Activated CD4-positive, alpha-beta T cell treated with anti-CD3 and anti-CD28 coated beads for 36 hours (primary cell): ENCODE data around the gene CLDND2. TPM values are rescaled to one million over a fixed set of nuclear protein-coding genes. Genes with fewer than 3 reads are reported as not detected.
A peak's percentile ranks its signal among the peaks of the same experiment; 100 is the strongest.

Experiments
- ATAC-seq: fragments of 200-7000 bp; cut with Tn5 transposase; one replicate; pipeline ENCODE4 v1.10.0; 2021; ENCODE audit warnings: mild to moderate bottlenecking, moderate library complexity
- CTCF ChIA-PET: fragments of 350-600 bp; sonication (Branson Sonifier 250); formaldehyde crosslinking; loops from one replicate; lab custom pipeline; 2021; ENCODE audit warnings: antibody characterized with exemption; lab: Charles Lee
- POLR2A ChIA-PET: fragments of 350-600 bp; sonication (Branson Sonifier 250); formaldehyde crosslinking; loops from one replicate; lab custom pipeline; 2021; ENCODE audit warnings: antibody characterized with exemption, inconsistent platforms; lab: Charles Lee
- DNase-seq: peaks from one replicate; pipeline ENCODE4 v3.0.0-alpha.2; 2020
- H3K27ac Mint-ChIP-seq: one replicate; pipeline ENCODE4 v1.8.0; 2021; ENCODE audit warnings: mixed read lengths
- H3K27me3 Mint-ChIP-seq: one replicate; pipeline ENCODE4 v1.8.0; 2021; ENCODE audit warnings: mixed read lengths
- H3K36me3 Mint-ChIP-seq: one replicate; pipeline ENCODE4 v1.8.0; 2021; ENCODE audit warnings: low read depth, mixed read lengths
- H3K4me1 Mint-ChIP-seq: one replicate; pipeline ENCODE4 v1.8.0; 2021; ENCODE audit warnings: mixed read lengths
- H3K4me3 Mint-ChIP-seq: one replicate; pipeline ENCODE4 v1.8.0; 2021; ENCODE audit warnings: mild to moderate bottlenecking, moderate library complexity, mixed read lengths
- H3K9me3 Mint-ChIP-seq: one replicate; pipeline ENCODE4 v1.8.0; 2021; ENCODE audit warnings: low read depth, mixed read lengths
- intact Hi-C, 2 experiments: fragments of 100-400 bp; cut with DNase I in 1 of 2; cut with micrococcal nuclease in 1 of 2; formaldehyde crosslinking; loops; one replicate each; pipeline versions ENCODE4 v1.14.2 to v1.15.1; 2022 to 2024; cut with DNase I, micrococcal nuclease
- total RNA-seq, 2 experiments: library from RNA; stranded (reverse); gene quantifications; one replicate each; pipeline ENCODE4 v1.2.3, GENCODE V29; 2021

CLDND2 gene
- total RNA-seq, 2 experiments from 2014 or later: 3.2 to 4.9 TPM

DNA sequence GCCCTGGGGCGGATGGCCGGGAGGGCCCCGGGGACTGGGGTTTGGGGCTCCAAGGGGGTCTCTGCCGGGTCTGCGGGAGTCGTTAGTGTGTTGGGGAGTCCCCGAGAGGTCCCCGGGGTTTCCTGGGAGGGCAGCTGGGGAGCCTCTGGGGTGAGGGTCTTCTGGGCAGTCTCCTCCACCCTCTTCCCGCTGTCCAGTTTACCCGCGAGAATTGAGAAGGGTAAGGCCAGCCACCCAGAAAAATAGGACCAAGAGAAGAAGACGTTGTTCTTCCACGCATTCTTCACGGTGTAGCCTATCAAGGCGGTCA, 1.6 kb downstream of the CLDND2 start:
- Mint-ChIP-seq H3K27ac (peak overlapping the region; percentile 97), H3K9me3 (no peaks in the 10 kb centered on the region), H3K27me3 (no peaks in the 10 kb centered on the region), H3K4me3 (peak overlapping the region; percentile 90), H3K4me1 (peaks cover 58% of the 10 kb centered on the region), H3K36me3 (peaks cover 31% of the 10 kb centered on the region)
- no peak for DNase-seq
- intact Hi-C loops: loop anchor here (1.0 to 2.0 kb wide), 8 partner anchors 27 to 562 kb away; partner anchors contain the start of gene CTU1 (in 1 of the 2)
- POLR2A ChIA-PET: interaction anchor here (0.6 to 2.1 kb wide), 7 partner anchors 13 to 337 kb away, joined by 3 to 11 read pairs (median 4); no protein-coding TSS in a partner anchor
- ATAC-seq: no peak
- CTCF ChIA-PET: interaction anchor here (0.8 to 1.7 kb wide), 5 partner anchors 13 to 141 kb away, joined by 3 to 11 read pairs (median 5); no protein-coding TSS in a partner anchor

DNA sequence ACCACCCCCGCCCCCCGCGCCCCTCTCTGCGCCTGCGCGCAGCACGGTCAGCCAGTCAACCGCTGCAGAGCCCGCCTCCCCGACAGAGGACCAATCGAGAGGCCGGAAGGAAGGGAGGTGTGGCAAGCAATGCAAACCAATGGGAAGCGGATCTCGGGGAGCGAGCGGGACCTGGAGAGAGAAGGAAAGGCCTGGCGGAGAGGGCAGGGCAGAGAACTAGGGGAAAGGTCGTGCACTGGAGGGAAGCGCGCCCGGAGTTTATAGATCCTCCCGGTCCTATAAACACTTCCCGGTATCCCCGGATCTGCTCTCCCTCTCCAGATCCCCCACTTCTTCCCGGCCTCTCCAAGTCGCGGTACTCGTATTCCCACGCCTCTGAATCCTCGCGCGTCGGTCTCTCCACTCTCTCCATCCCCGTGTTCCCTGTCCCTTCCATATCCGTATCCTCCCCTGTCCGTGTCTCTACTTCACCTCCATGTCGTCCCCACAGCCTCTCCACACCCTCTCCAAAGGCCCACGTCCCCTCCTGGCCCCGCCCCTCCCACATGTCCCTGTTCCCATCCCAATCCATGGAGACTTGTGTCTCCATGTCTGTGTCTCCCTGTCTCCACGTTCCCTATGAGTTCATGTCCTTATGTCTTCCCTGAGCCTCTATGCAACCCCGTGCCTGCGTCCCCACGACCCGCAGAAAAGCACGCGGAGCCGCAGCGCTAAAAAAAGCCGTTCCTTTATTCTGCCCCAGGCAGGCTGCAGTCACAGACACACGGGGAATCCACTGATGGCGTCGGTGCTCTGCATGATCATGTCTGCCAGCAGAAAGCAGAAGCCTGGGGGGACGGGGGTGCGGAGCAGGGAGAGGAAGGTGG, 2.2 kb downstream of the CLDND2 start:
- Mint-ChIP-seq H3K36me3 (peaks cover 32% of the 10 kb centered on the region), H3K27me3 (no peaks in the 10 kb centered on the region), H3K4me1 (peaks cover 57% of the 10 kb centered on the region), H3K27ac (peak overlapping the region; percentile 97), H3K9me3 (no peaks in the 10 kb centered on the region), H3K4me3 (peak overlapping the region; percentile 90)
- ChIA-PET POLR2A (interaction anchor here (1.6 to 2.1 kb wide), 2 partner anchors 28 to 29 kb away, joined by 9 to 11 read pairs; no protein-coding TSS in a partner anchor), CTCF (interaction anchor here (1.0 to 1.5 kb wide), 3 partner anchors 26 to 295 kb away, joined by 3 to 11 read pairs (median 5); no protein-coding TSS in a partner anchor)
- intact Hi-C loops: loop anchor here (1.0 to 2.0 kb wide), 9 partner anchors 27 to 562 kb away; partner anchors contain the start of gene CTU1 (in 1 of the 2)
- peak; percentile 97 for DNase-seq
- peak; percentile 66 for ATAC-seq

DNA sequence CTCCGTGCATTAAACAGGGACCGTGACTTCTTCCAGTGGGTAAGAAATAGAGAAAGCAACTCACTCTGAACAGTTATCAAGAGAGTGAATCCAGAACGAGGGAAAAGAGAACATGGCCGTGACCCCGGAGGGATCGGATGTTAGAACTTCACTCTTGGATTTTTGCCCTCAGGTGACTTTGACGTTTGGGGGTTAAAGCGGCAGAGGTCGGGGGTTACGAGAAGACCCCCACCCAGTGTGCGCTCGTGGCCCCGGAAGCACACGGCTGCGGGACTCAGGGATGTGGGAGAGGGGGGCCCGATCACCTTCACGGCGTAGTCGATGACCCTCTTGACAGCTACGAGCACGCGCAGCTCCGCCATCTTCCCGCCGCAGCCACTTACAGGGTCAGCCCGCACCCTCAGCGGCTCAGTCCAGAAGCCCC, 2.8 kb downstream of the CLDND2 start, which contains the start of gene ETFB:
ETFB (minus strand) TSS at position 424 of the 424 bp plus-strand sequence; CDS start at position 362, 62 bp downstream.
- ChIA-PET POLR2A (interaction anchor here (1.6 kb wide), 1 partner anchor 30 kb away, joined by 9 read pairs; no protein-coding TSS in a partner anchor), CTCF (interaction anchor here (0.6 to 1.2 kb wide), 4 partner anchors 19 to 662 kb away, joined by 3 to 5 read pairs (median 4); partner anchors contain the start of gene ZNF614)
- peaks cover 51% of the 10 kb centered on the region for H3K4me1 Mint-ChIP-seq
- H3K27me3 Mint-ChIP-seq: no peaks in the 10 kb centered on the region
- H3K27ac Mint-ChIP-seq: peak within 1 kb of the TSS; percentile 97
- DNase-seq (no peak), ATAC-seq (no peak)
- H3K9me3 Mint-ChIP-seq: no peaks in the 10 kb centered on the region
- intact Hi-C loops: loop anchor here in 1 of 2 experiments (1.0 to 2.0 kb wide), 2 partner anchors 338 to 561 kb away; no protein-coding TSS in a partner anchor
- H3K36me3 Mint-ChIP-seq: peaks cover 26% of the 10 kb centered on the region
- H3K4me3 Mint-ChIP-seq: peak within 1 kb of the TSS; percentile 90

- ATAC-seq (no peak), DNase-seq (peak; percentile 45)
- H3K36me3 Mint-ChIP-seq: peaks cover 22% of the 10 kb centered on the region
- H3K27me3 Mint-ChIP-seq: no peaks in the 10 kb centered on the region
- ChIA-PET CTCF (interaction anchor here (0.6 to 1.2 kb wide), 4 partner anchors 19 to 663 kb away, joined by 3 to 5 read pairs (median 4); partner anchors contain the start of gene ZNF614), POLR2A (interaction anchor here (1.6 kb wide), 2 partner anchors 25 to 30 kb away, joined by 7 to 9 read pairs; no protein-coding TSS in a partner anchor)
- H3K4me1 Mint-ChIP-seq: peaks cover 48% of the 10 kb centered on the region
- peak overlapping the region; percentile 90 for H3K4me3 Mint-ChIP-seq
- H3K9me3 Mint-ChIP-seq: no peaks in the 10 kb centered on the region
- peak overlapping the region; percentile 96 for H3K27ac Mint-ChIP-seq
- intact Hi-C loops: no loop called here
Observed at GRCh38 chr19:51365211-51365964, 3.4 kb downstream of the CLDND2 start.

- H3K36me3 Mint-ChIP-seq: peaks cover 19% of the 10 kb centered on the region
- H3K4me1 Mint-ChIP-seq: peaks cover 47% of the 10 kb centered on the region
- POLR2A ChIA-PET: interaction anchor here (1.6 kb wide), 1 partner anchor 24 kb away, joined by 7 read pairs; no protein-coding TSS in a partner anchor
- intact Hi-C loops: no loop called here
- H3K4me3 Mint-ChIP-seq: peak overlapping the region; percentile 46
- H3K9me3 Mint-ChIP-seq: no peaks in the 10 kb centered on the region
- DNase-seq (no peak), ATAC-seq (no peak)
- H3K27ac Mint-ChIP-seq: peak overlapping the region; percentile 82
- no peaks in the 10 kb centered on the region for H3K27me3 Mint-ChIP-seq
- CTCF ChIA-PET: interaction anchor here (1.1 to 1.6 kb wide), 2 partner anchors 10 to 32 kb away, joined by 3 to 6 read pairs; no protein-coding TSS in a partner anchor
Observed at GRCh38 chr19:51364200-51365106, 4.3 kb downstream of the CLDND2 start.

DNA sequence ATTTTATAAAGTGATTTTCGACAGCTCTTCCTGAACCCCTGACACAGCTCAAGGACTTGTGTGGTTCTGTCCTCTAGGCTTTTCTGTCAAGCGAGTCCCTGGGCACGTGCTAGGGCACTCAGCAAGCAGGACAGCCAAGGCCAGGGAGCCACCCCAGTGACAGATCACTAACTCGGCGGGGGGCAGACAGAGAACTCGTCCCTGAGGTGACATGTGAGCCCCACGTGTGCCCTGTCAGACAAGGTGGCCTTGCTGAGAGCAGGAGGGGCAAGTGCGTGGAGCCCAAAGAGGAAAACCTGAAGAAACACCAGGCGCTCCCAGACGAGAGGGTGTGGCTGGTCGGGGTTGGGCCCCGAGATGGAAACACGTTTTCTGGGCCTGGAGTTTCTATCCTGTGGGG, 7.6 kb downstream of the CLDND2 start:
- no peak for ATAC-seq
- POLR2A ChIA-PET: no interaction called here
- Mint-ChIP-seq H3K27me3 (no peaks in the 10 kb centered on the region), H3K4me3 (no peak overlapping the region), H3K27ac (no peak overlapping the region), H3K4me1 (peaks cover 53% of the 10 kb centered on the region), H3K36me3 (peaks cover 19% of the 10 kb centered on the region), H3K9me3 (peaks cover under 1% of the 10 kb centered on the region)
- CTCF ChIA-PET: no interaction called here
- no peak for DNase-seq
- intact Hi-C loops: no loop called here

- ATAC-seq (no peak), DNase-seq (no peak)
- POLR2A ChIA-PET: interaction anchor here (0.6 kb wide), 1 partner anchor 1018 kb away, joined by 3 read pairs; no protein-coding TSS in a partner anchor
- Mint-ChIP-seq H3K27me3 (no peaks in the 10 kb centered on the region), H3K4me1 (peaks cover 55% of the 10 kb centered on the region), H3K27ac (no peak overlapping the region), H3K9me3 (peaks cover 2% of the 10 kb centered on the region), H3K36me3 (peaks cover 20% of the 10 kb centered on the region), H3K4me3 (no peak overlapping the region)
- CTCF ChIA-PET: interaction anchor here (0.6 to 1.8 kb wide), 4 partner anchors 11 to 62 kb away, joined by 3 to 9 read pairs (median 7); partner anchors contain the start of gene VSIG10L
- intact Hi-C loops: no loop called here
Observed at GRCh38 chr19:51359294-51359693, 9.5 kb downstream of the CLDND2 start.

GRCh38 chr19:51357952-51358351, 10.9 kb downstream of the CLDND2 start:
- Mint-ChIP-seq H3K4me1 (peaks cover 46% of the 10 kb centered on the region), H3K36me3 (peaks cover 19% of the 10 kb centered on the region), H3K4me3 (no peak overlapping the region), H3K9me3 (peaks cover 2% of the 10 kb centered on the region), H3K27ac (no peak overlapping the region), H3K27me3 (no peaks in the 10 kb centered on the region)
- ATAC-seq (no peak), DNase-seq (no peak)
- POLR2A ChIA-PET: no interaction called here
- intact Hi-C loops: no loop called here
- CTCF ChIA-PET: interaction anchor here (0.6 kb wide), 1 partner anchor 105 kb away, joined by 3 read pairs; no protein-coding TSS in a partner anchor

- POLR2A ChIA-PET: no interaction called here
- no peak for ATAC-seq
- H3K27me3 Mint-ChIP-seq: no peaks in the 10 kb centered on the region
Observed at GRCh38 chr19:51356159-51356801, 12.5 kb downstream of the CLDND2 start.

More at GRCh38 chr19:51356159-51356801, 12.5 kb downstream of the CLDND2 start:
- H3K4me3 Mint-ChIP-seq: no peak overlapping the region
- peaks cover 2% of the 10 kb centered on the region for H3K9me3 Mint-ChIP-seq
- H3K4me1 Mint-ChIP-seq: peaks cover 34% of the 10 kb centered on the region
- CTCF ChIA-PET: interaction anchor here (0.6 to 1.0 kb wide), 3 partner anchors 17 to 811 kb away, joined by 3 to 4 read pairs (median 3); no protein-coding TSS in a partner anchor
- intact Hi-C loops: no loop called here
- DNase-seq: no peak
- no peak overlapping the region for H3K27ac Mint-ChIP-seq
- peaks cover 29% of the 10 kb centered on the region for H3K36me3 Mint-ChIP-seq
